Kidney (tissue), 14 donors: ENCODE data around the gene CNTRL. TPM values are rescaled to one million over a fixed set of nuclear protein-coding genes. Genes with fewer than 3 reads are reported as not detected.
"Not testable (repeated sequence)": the region's sequence is repeated elsewhere in the genome, so short reads cannot be mapped to it uniquely, and the experiment has no call there.

Experiments
- DNase-seq, 5 donors: peaks; one replicate each; pipeline ENCODE4 v3.0.0-alpha.2; 2013 to 2020
- FAIRE-seq: peaks from 2 replicates; lab custom pipeline; 2012; peaks lifted over from hg19 to GRCh38; lab: Jason Lieb, UNC
- H3K27ac ChIP-seq, 2 donors: one replicate each; pipeline ENCODE4 v1.7.0; 2013; ENCODE audit warnings: low read depth in 2 of 2, low read length in 2 of 2, inconsistent platforms in 1 of 2
- H3K27me3 ChIP-seq: one replicate; pipeline ENCODE4 v1.7.1; 2013; ENCODE audit warnings: low read length, inconsistent platforms; ENCODE audit not compliant: control insufficient read depth, insufficient read depth
- H3K36me3 ChIP-seq, 3 donors: one replicate each; pipeline versions ENCODE4 v1.7.0 to v1.7.1; 2013; ENCODE audit warnings: low read length in 3 of 3, control low read depth in 1 of 3, inconsistent platforms in 1 of 3; ENCODE audit not compliant: insufficient read depth in 3 of 3, control insufficient read depth in 2 of 3
- H3K4me1 ChIP-seq, 3 donors: one replicate each; pipeline versions ENCODE4 v1.7.0 to v1.7.1; 2013; ENCODE audit warnings: low read length in 3 of 3, inconsistent platforms in 1 of 3, low read depth in 1 of 3; ENCODE audit not compliant: control insufficient read depth in 2 of 3, insufficient read depth in 2 of 3
- H3K4me3 ChIP-seq, 3 donors: one replicate each; pipeline versions ENCODE4 v1.7.0 to v1.8.1; 2013; ENCODE audit warnings: low read length in 3 of 3, control low read depth in 1 of 3, inconsistent platforms in 1 of 3
- H3K9ac ChIP-seq, 3 donors: one replicate each; pipeline versions ENCODE4 v1.7.0 to v1.7.1; 2013; ENCODE audit warnings: low read length in 3 of 3, control low read depth in 1 of 3, inconsistent platforms in 1 of 3
- H3K9me3 ChIP-seq, 3 donors: one replicate each; pipeline versions ENCODE4 v1.7.0 to v1.7.1; 2013; ENCODE audit warnings: low read length in 3 of 3, control low read depth in 1 of 3, inconsistent platforms in 1 of 3; ENCODE audit not compliant: control insufficient read depth in 2 of 3, insufficient read depth in 1 of 3
- intact Hi-C: fragments of 100-400 bp; cut with DNase I; formaldehyde crosslinking; loops from one replicate; pipeline ENCODE4 v1.11.1; 2022
- polyA plus RNA-seq: library from polyadenylated mRNA; stranded (reverse); fragments of 350-450 nt; fragmentation: Illumina TruSeq; extraction: RNeasy Lipid Tissue Mini Kit (QIAGEN cat#74804); gene quantifications from one replicate; pipeline ENCODE4 v1.2.3, GENCODE V29; 2014; ENCODE audit warnings: low read depth, low replicate concordance; ENCODE audit not compliant: insufficient read depth
- total RNA-seq: library from RNA; stranded (reverse); fragmentation: NEBNext Ultra II Directional; extraction: Animal tissue kit (Norgen Biotek cat#: 25700); gene quantifications from one replicate; pipeline ENCODE4 v1.2.1, GENCODE V29; 2021
- TF ChIP-seq, protein P1 (sequence below): IDR thresholded peaks from 3 replicates; pipeline ENCODE4 v1.5.1; 2012; ENCODE audit warnings: mild to moderate bottlenecking, moderate library complexity, borderline replicate concordance; ENCODE audit not compliant: insufficient read depth; ENCODE audit errors: extremely low read depth
- donor health status: control.
- donor health status: control.
- donor health status: control.
- donor health status: control.
- donor health status: control.
- donor health status: DM: yes; HTN: yes; CAD: no.
- donor health status: Normal renal cell carcinoma (clear cell type).

Gene CNTRL
- total and polyA plus RNA-seq, 2 donors from 2014 or later = 3.4 to 17.7 TPM

DNA sequence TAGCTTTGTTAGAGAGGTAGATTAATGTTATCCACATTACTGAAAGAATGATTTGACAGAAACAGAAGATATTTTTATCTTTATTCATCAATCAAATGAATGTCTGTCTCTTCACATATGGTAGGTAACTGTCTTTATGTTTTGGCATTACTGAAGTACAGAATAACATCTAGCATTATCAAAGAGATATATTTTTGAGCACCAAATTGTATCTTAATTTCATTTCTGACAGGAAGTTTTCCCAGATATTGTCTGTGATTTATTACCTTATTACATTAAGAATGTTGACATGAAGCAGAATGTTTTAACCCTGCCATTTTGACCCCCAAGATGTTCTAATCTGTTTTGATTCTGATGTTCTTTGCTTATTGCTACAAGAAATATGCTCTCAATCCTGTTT, 20.3 kb downstream of the CNTRL start:
- H3K27ac ChIP-seq = no peak overlapping the region
- H3K36me3 ChIP-seq = no peaks in the 10 kb centered on the region
- DNase-seq = no peak
- no peaks in the 10 kb centered on the region for H3K27me3 ChIP-seq
- intact Hi-C loops = no loop called here
- FAIRE-seq = no peak
- TF ChIP-seq, protein P1, sequence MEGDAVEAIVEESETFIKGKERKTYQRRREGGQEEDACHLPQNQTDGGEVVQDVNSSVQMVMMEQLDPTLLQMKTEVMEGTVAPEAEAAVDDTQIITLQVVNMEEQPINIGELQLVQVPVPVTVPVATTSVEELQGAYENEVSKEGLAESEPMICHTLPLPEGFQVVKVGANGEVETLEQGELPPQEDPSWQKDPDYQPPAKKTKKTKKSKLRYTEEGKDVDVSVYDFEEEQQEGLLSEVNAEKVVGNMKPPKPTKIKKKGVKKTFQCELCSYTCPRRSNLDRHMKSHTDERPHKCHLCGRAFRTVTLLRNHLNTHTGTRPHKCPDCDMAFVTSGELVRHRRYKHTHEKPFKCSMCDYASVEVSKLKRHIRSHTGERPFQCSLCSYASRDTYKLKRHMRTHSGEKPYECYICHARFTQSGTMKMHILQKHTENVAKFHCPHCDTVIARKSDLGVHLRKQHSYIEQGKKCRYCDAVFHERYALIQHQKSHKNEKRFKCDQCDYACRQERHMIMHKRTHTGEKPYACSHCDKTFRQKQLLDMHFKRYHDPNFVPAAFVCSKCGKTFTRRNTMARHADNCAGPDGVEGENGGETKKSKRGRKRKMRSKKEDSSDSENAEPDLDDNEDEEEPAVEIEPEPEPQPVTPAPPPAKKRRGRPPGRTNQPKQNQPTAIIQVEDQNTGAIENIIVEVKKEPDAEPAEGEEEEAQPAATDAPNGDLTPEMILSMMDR = no peak
- H3K4me3 ChIP-seq = no peak overlapping the region
- no peak overlapping the region for H3K9ac ChIP-seq
- H3K9me3 ChIP-seq = no peaks in the 10 kb centered on the region
- no peaks in the 10 kb centered on the region for H3K4me1 ChIP-seq

GRCh38 chr9:121098567-121099198, 23.9 kb downstream of the CNTRL start:
- TF ChIP-seq, protein P1 = no peak
- no peak for FAIRE-seq
- no peaks in the 10 kb centered on the region for H3K9me3 ChIP-seq
- H3K9ac ChIP-seq = no peak overlapping the region
- no peak overlapping the region for H3K4me3 ChIP-seq
- H3K4me1 ChIP-seq = no peaks in the 10 kb centered on the region
- H3K27me3 ChIP-seq = no peaks in the 10 kb centered on the region
- no peak overlapping the region for H3K27ac ChIP-seq
- no peaks in the 10 kb centered on the region for H3K36me3 ChIP-seq
- DNase-seq = peak in 1 of 5 donors; percentile 26
- intact Hi-C loops = no loop called here

DNA sequence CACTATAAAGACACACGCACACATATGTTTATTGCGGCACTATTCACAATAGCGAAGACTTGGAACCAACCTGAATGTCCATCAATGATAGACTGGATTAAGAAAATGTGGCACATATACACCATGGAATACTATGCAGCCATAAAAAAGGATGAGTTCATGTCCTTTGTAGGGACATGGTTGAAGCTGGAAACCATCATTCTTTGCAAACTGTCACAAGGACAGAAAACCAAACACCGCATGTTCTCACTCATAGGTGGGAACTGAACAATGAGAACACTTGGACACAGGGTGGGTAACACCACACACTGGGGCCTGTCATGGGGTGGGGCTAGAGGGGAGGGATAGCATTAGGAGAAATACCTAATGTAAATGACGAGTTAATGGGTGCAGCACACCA, 29.3 kb downstream of the CNTRL start:
- H3K27me3 ChIP-seq, H3K4me1 ChIP-seq, H3K4me3 ChIP-seq, H3K9me3 ChIP-seq, H3K9ac ChIP-seq, intact Hi-C loops, FAIRE-seq, H3K36me3 ChIP-seq, DNase-seq, H3K27ac ChIP-seq: not testable (repeated sequence)

DNA sequence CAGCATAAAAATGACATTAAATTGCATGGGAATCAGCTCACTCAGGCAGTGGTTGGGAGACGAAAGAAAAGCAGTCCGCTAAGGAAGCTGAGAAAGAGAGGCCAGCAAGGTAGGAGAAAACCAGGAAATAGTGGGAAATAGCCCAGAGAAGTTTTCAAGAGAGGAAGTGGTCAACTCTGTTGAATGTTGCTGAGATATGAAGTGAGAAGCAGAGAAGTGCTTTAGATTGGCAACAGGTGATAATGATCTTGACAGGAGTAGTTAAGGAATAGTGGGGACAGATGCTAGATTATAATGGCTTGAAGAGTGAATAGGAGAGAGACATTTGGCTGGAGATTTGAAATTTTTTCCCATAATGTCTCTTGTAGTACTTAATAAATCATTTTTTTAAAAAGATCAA, 30.8 kb downstream of the CNTRL start:
- H3K27me3 ChIP-seq = no peaks in the 10 kb centered on the region
- TF ChIP-seq, protein P1 = no peak
- no peaks in the 10 kb centered on the region for H3K36me3 ChIP-seq
- intact Hi-C loops = no loop called here
- no peaks in the 10 kb centered on the region for H3K4me1 ChIP-seq
- no peak for FAIRE-seq
- no peak overlapping the region for H3K4me3 ChIP-seq
- H3K9ac ChIP-seq = no peak overlapping the region
- no peak for DNase-seq
- H3K27ac ChIP-seq = no peak overlapping the region
- no peaks in the 10 kb centered on the region for H3K9me3 ChIP-seq
